PC-3 (cell line): Measurements from ENCODE around the gene ACKR2.

ENCODE experiments used
- EZH2 ChIP-seq: fragments of 300-600 bp; sonication (generic); IDR thresholded peaks from one replicate; pipeline ENCODE4 v1.6.1; 2017; ENCODE audit warnings: antibody characterized with exemption, mild to moderate bottlenecking, low read length; ENCODE audit not compliant: unreplicated experiment
- EZH2phosphoT487 ChIP-seq: fragments of 300-600 bp; sonication (generic); IDR thresholded peaks from 2 replicates; pipeline ENCODE4 v1.6.1; 2018; ENCODE audit warnings: mild to moderate bottlenecking, antibody characterized with exemption, low read length, borderline replicate concordance
- TF ChIP-seq, protein P1 (sequence below): fragments of 300-600 bp; sonication (generic); conservative IDR thresholded peaks from 2 replicates; pipeline ENCODE4 v1.5.1; 2017; ENCODE audit warnings: antibody characterized with exemption, low read depth, mild to moderate bottlenecking, low read length

DNA sequence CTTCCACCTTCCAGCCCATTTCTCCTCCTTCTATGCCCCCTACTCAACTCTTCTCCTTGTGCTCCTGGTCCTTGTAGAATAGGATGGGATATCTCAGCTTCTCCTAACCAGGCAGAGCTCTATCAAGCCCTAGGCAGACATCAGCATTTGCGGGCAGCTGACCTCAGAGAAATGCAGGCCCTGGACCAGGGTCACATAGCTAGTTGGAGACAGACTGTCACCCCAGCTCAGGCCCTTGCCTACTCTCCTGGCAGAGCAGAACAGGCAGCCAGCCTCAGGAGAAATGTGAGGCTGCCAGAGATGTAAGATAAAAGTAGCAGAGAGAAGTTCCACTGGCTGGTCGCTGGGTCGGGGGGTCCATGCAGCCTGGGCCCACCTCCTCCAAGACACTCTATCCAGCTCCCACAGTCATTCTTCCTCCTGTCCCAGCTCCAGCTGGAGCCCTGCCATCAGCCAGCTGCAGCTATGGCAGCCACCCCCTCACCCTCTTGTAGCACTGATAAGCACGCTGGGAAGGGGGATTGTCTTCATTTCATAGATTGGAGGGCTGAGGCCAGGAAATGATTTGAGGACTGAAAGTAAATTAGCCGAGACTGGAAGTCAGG is 62.4 kb downstream of the ACKR2 start:
- TF ChIP-seq, protein P1, sequence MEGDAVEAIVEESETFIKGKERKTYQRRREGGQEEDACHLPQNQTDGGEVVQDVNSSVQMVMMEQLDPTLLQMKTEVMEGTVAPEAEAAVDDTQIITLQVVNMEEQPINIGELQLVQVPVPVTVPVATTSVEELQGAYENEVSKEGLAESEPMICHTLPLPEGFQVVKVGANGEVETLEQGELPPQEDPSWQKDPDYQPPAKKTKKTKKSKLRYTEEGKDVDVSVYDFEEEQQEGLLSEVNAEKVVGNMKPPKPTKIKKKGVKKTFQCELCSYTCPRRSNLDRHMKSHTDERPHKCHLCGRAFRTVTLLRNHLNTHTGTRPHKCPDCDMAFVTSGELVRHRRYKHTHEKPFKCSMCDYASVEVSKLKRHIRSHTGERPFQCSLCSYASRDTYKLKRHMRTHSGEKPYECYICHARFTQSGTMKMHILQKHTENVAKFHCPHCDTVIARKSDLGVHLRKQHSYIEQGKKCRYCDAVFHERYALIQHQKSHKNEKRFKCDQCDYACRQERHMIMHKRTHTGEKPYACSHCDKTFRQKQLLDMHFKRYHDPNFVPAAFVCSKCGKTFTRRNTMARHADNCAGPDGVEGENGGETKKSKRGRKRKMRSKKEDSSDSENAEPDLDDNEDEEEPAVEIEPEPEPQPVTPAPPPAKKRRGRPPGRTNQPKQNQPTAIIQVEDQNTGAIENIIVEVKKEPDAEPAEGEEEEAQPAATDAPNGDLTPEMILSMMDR = no peak
- TF ChIP-seq EZH2 = no peak
- TF ChIP-seq EZH2phosphoT487 = no peak
